Fibroblast of lung (primary cell): ENCODE results near the gene NME7. TPM values are rescaled to one million over a fixed set of nuclear protein-coding genes. Genes with fewer than 3 reads are reported as not detected.
A peak's percentile ranks its signal among the peaks of the same experiment; 100 is the strongest.

Experiments used
- DNase-seq, 2 donors: peaks; one replicate each; pipeline versions ENCODE4 v3.0.0 to v3.0.0-alpha.2; 2010; ENCODE audit warnings: low read depth in 2 of 2
- H2AFZ ChIP-seq: 2 replicates; pipeline ENCODE4 v1.5.1; 2012; ENCODE audit warnings: low read length, control low read depth, inconsistent platforms
- H3K27ac ChIP-seq: 2 replicates; pipeline ENCODE4 v1.5.1; 2011; ENCODE audit warnings: low read length, control low read depth; ENCODE audit not compliant: insufficient read depth
- H3K27me3 ChIP-seq: 2 replicates; pipeline ENCODE4 v1.5.1; 2011; ENCODE audit warnings: mild to moderate bottlenecking, low read length; ENCODE audit not compliant: control insufficient read depth, insufficient read depth
- H3K36me3 ChIP-seq: 2 replicates; pipeline ENCODE4 v1.5.1; 2011; ENCODE audit warnings: low read length; ENCODE audit not compliant: control insufficient read depth, insufficient read depth
- H3K4me1 ChIP-seq: 2 replicates; pipeline ENCODE4 v1.5.1; 2011; ENCODE audit warnings: low read length; ENCODE audit not compliant: control insufficient read depth, insufficient read depth; ENCODE audit errors: extremely low read depth
- H3K4me2 ChIP-seq: 2 replicates; pipeline ENCODE4 v1.5.1; 2011; ENCODE audit warnings: low read length, control low read depth; ENCODE audit not compliant: insufficient read depth; ENCODE audit errors: extremely low read depth
- H3K4me3 ChIP-seq, 4 experiments: fragments of 200-600 bp in 1 of 4; sonication (generic) in 1 of 4; replicated peaks in 1 of 4; 2 replicates each; pipeline ENCODE4 v1.5.1; 2011 to 2016; ENCODE audit warnings: low read length in 4 of 4, low read depth in 3 of 4, mild to moderate bottlenecking in 3 of 4, control low read depth in 2 of 4, inconsistent platforms in 1 of 4, mixed read lengths in 1 of 4; ENCODE audit not compliant: insufficient read depth in 1 of 4; ENCODE audit errors: control extremely low read depth in 1 of 4
- H3K79me2 ChIP-seq: 2 replicates; pipeline ENCODE4 v1.5.1; 2012; ENCODE audit warnings: mild to moderate bottlenecking, low read length, inconsistent platforms; ENCODE audit not compliant: control insufficient read depth, insufficient read depth
- H3K9ac ChIP-seq: 2 replicates; pipeline ENCODE4 v1.5.1; 2011; ENCODE audit warnings: mild to moderate bottlenecking, low read length, control low read depth; ENCODE audit not compliant: insufficient read depth
- H3K9me3 ChIP-seq: 2 replicates; pipeline ENCODE4 v1.5.1; 2012; ENCODE audit warnings: low read depth, low read length; ENCODE audit not compliant: control insufficient read depth, insufficient read depth
- H4K20me1 ChIP-seq: 2 replicates; pipeline ENCODE4 v1.5.1; 2011; ENCODE audit warnings: low read length; ENCODE audit not compliant: control insufficient read depth, insufficient read depth; ENCODE audit errors: extremely low read depth
- EZH2 ChIP-seq: IDR thresholded peaks from 2 replicates; pipeline ENCODE4 v1.5.1; 2012; ENCODE audit warnings: low read length, control low read depth, mild to moderate bottlenecking; ENCODE audit errors: missing control alignments
- polyA plus RNA-seq, 2 donors: library from polyadenylated mRNA; depleted of rRNA in 1 of 2; stranded (reverse) in 1 of 2; unstranded in 1 of 2; fragments of >200 nt; gene quantifications; 2 replicates each; pipeline ENCODE4 v1.2.1, GENCODE V29; 2011 to 2012; ENCODE audit warnings: missing spikeins in 1 of 2
- total RNA-seq: library from RNA; depleted of rRNA; stranded (reverse); fragments of >200 nt; gene quantifications from 2 replicates; pipeline ENCODE4 v1.2.1, GENCODE V29; 2014
- TF ChIP-seq, protein P1 (sequence below), 2 donors: IDR thresholded peaks in 1 of 2; conservative IDR thresholded peaks in 1 of 2; 1 replicate in 1 of 2; 2 replicates in 1 of 2; pipeline ENCODE4 v1.5.1; 2011 to 2012; ENCODE audit warnings: low read length in 2 of 2, control low read depth in 1 of 2, inconsistent platforms in 1 of 2, low read depth in 1 of 2, mild to moderate bottlenecking in 1 of 2

The NME7 gene
- total and polyA plus RNA-seq, 2 donors (not counting 1 experiment from before 2014, with no cell fraction given): 21.0 to 30.8 TPM

DNA sequence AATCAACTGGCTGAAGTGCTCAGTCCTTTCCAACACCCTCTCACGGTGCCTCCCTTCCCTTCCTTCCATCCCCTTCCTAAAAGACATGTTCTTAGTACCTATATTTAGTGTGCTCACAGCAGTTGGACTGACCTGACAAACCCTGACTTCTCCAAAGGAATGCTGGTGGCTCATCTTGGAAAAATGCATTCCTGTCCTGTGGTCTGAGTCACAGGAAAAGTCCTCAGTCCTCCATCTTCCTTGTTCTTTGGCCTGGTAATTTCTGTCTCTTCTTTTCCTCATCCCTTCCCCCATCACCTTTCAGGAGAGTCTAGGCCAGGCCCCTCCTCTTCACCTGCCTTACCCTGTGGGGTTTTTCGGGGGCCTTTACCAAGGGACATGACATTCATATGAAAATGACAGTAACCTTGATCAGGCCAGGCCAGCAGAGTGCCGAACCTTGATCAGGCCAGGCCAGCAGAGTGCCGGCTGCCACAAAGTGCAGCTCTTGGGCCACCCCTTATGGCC, 253.9 kb downstream of the NME7 start:
- H3K27me3 ChIP-seq: no peaks in the 10 kb centered on the region
- H4K20me1 ChIP-seq: no peaks in the 10 kb centered on the region
- peaks cover 35% of the 10 kb centered on the region for H3K4me1 ChIP-seq
- TF ChIP-seq EZH2: no peak
- TF ChIP-seq, protein P1, sequence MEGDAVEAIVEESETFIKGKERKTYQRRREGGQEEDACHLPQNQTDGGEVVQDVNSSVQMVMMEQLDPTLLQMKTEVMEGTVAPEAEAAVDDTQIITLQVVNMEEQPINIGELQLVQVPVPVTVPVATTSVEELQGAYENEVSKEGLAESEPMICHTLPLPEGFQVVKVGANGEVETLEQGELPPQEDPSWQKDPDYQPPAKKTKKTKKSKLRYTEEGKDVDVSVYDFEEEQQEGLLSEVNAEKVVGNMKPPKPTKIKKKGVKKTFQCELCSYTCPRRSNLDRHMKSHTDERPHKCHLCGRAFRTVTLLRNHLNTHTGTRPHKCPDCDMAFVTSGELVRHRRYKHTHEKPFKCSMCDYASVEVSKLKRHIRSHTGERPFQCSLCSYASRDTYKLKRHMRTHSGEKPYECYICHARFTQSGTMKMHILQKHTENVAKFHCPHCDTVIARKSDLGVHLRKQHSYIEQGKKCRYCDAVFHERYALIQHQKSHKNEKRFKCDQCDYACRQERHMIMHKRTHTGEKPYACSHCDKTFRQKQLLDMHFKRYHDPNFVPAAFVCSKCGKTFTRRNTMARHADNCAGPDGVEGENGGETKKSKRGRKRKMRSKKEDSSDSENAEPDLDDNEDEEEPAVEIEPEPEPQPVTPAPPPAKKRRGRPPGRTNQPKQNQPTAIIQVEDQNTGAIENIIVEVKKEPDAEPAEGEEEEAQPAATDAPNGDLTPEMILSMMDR (conservative IDR thresholded peaks at IDR 0.05 in 1 of 2, IDR thresholded peaks at IDR 0.05 in 1 of 2; ENCODE audit: low read depth in 1 of 2, low read length in 2 of 2): no peak
- H3K9ac ChIP-seq: no peak overlapping the region
- no peak overlapping the region for H3K4me3 ChIP-seq
- no peaks in the 10 kb centered on the region for H3K9me3 ChIP-seq
- no peak overlapping the region for H2AFZ ChIP-seq
- H3K27ac ChIP-seq: peak overlapping the region; percentile 79
- peak overlapping the region; percentile 21 for H3K4me2 ChIP-seq
- H3K36me3 ChIP-seq: peaks cover 2% of the 10 kb centered on the region
- DNase-seq: peak; percentile 73 to 98
- H3K79me2 ChIP-seq: peaks cover 47% of the 10 kb centered on the region

DNA sequence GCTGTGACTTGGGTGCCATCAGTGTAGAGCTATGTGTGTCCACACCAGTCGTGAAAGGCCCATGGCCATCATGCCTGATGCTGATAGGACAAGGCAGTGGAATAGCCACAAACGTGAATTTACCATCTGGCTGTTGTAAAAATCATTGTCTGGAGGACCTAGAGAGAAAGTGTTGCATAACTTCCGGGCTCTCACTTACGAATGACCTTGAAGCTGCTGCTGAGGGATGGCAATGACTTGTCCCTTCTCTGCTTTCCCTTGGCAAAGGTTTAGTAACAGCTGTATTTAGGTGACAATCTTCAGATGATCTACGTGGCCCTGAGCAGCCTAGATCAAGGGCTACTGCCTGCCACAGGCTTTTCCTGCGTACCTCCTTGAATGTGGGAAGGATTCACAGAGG, 255.4 kb downstream of the NME7 start:
- peaks cover 61% of the 10 kb centered on the region for H3K79me2 ChIP-seq
- DNase-seq: no peak

DNA sequence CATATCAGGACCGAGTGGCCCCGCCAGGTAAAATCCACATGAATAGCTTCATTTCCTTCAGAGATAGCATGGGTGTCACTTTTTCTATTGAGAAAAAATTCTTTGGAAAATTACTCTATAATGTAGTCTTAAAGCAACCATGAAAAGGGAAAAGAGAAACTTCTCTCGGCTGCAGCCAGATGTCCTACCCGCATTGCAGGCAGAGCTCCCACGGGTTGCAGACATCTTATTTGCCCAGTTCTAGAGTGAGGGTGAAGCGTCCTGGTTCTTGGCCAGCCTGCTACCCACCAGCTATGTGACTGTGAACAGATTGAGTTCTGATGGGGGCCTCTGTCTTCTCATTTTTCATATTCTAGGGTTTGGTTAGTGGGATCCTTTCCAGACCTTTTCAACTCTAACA, 256.1 kb downstream of the NME7 start:
- Histone ChIP-seq H3K4me1 (peaks cover 36% of the 10 kb centered on the region), H3K9me3 (no peaks in the 10 kb centered on the region), H3K4me2 (no peak overlapping the region), H3K79me2 (peaks cover 65% of the 10 kb centered on the region), H4K20me1 (no peaks in the 10 kb centered on the region), H3K9ac (no peak overlapping the region), H2AFZ (no peak overlapping the region), H3K27ac (peak overlapping the region; percentile 79), H3K27me3 (no peaks in the 10 kb centered on the region), H3K36me3 (peaks cover 2% of the 10 kb centered on the region), H3K4me3 (no peak overlapping the region)
- TF ChIP-seq, protein P1 (conservative IDR thresholded peaks at IDR 0.05 in 1 of 2, IDR thresholded peaks at IDR 0.05 in 1 of 2; ENCODE audit: low read depth in 1 of 2, low read length in 2 of 2): no peak
- no peak for DNase-seq

More for the DNA sequence above, 255.4 kb downstream of the NME7 start:
- peaks cover 36% of the 10 kb centered on the region for H3K4me1 ChIP-seq
- no peak overlapping the region for H3K4me3 ChIP-seq
- TF ChIP-seq, protein P1 (conservative IDR thresholded peaks at IDR 0.05 in 1 of 2, IDR thresholded peaks at IDR 0.05 in 1 of 2; ENCODE audit: low read depth in 1 of 2, low read length in 2 of 2): no peak
- no peak for TF ChIP-seq EZH2
- no peaks in the 10 kb centered on the region for H3K9me3 ChIP-seq
- H3K4me2 ChIP-seq: no peak overlapping the region
- H3K27ac ChIP-seq: peak overlapping the region; percentile 79
- no peak overlapping the region for H3K9ac ChIP-seq
- H3K36me3 ChIP-seq: peaks cover 2% of the 10 kb centered on the region
- H2AFZ ChIP-seq: no peak overlapping the region
- no peaks in the 10 kb centered on the region for H4K20me1 ChIP-seq
- H3K27me3 ChIP-seq: no peaks in the 10 kb centered on the region
